BLaER1 treated with 17β-estradiol and CSF1 and Interleukin-3, amounts not matched to agents 10 nM and 100 nM (cell line): Measurements from ENCODE around the gene RANBP3.
"Not testable (repeated sequence)": the region's sequence is repeated elsewhere in the genome, so short reads cannot be mapped to it uniquely, and the experiment has no call there.

Source experiments
- H3K27ac ChIP-seq, 11 experiments: shearing (Covaris generic); formaldehyde crosslinking; 2 replicates each; pipeline ENCODE4 v1.8.1; 2022
- H3K27me3 ChIP-seq, 11 experiments: shearing (Covaris generic); formaldehyde crosslinking; 2 replicates each; pipeline ENCODE4 v1.8.1; 2022
- H3K36me3 ChIP-seq, 11 experiments: shearing (Covaris generic); formaldehyde crosslinking; 2 replicates each; pipeline ENCODE4 v1.8.1; 2022
- H3K4me1 ChIP-seq, 10 experiments: shearing (Covaris generic); formaldehyde crosslinking; 2 replicates each; pipeline ENCODE4 v1.8.1; 2022
- H3K4me2 ChIP-seq, 11 experiments: shearing (Covaris generic); formaldehyde crosslinking; 2 replicates each; pipeline ENCODE4 v1.8.1; 2022
- H3K4me3 ChIP-seq, 10 experiments: shearing (Covaris generic); formaldehyde crosslinking; 2 replicates each; pipeline ENCODE4 v1.8.1; 2022
- H3K9ac ChIP-seq, 11 experiments: shearing (Covaris generic); formaldehyde crosslinking; 2 replicates each; pipeline ENCODE4 v1.8.1; 2022
- H3K9me3 ChIP-seq, 11 experiments: shearing (Covaris generic); formaldehyde crosslinking; replicated peaks in 1 of 11; 2 replicates each; pipeline ENCODE4 v1.8.1; 2022
- H4K20me1 ChIP-seq, 11 experiments: shearing (Covaris generic); formaldehyde crosslinking; 2 replicates each; pipeline ENCODE4 v1.8.1; 2022
- Cebpa-rat ChIP-seq, 11 experiments: shearing (Covaris generic); IDR thresholded peaks; 2 replicates each; pipeline ENCODE4 v1.8.1; 2022

The RANBP3 gene

GRCh38 chr19:5987077-5987818 lies 9.3 kb upstream of the RANBP3 start:
- Histone ChIP-seq H3K9ac (peak overlapping the region; percentile 37 to 66 (median 57); a peak in 20 of 22 replicates), H3K4me2 (peak overlapping the region; percentile 67 to 92 (median 77)), H3K36me3 (0 out of 22 replicates have a peak, but pooled peaks cover 0 to 1% (median 0%) of the 10 kb centered on the region in 11 experiments)

GRCh38 chr19:5985837-5986236 lies 7.9 kb upstream of the RANBP3 start:
- H3K9me3 ChIP-seq, H3K4me3 ChIP-seq, H3K27ac ChIP-seq, H4K20me1 ChIP-seq, H3K27me3 ChIP-seq, H3K9ac ChIP-seq: not testable (repeated sequence)
- Histone ChIP-seq H3K4me1 (peaks cover 41 to 84% (median 70%) of the 10 kb centered on the region in 10 experiments), H3K4me2 (peak overlapping the region in 2 of 11 experiments; percentile 15 to 27; a peak in 1 of 22 replicates), H3K36me3 (peaks cover 0 to 15% (median 7%) of the 10 kb centered on the region in 11 experiments; a peak in 8 of 22 replicates)

More at GRCh38 chr19:5987077-5987818, 9.3 kb upstream of the RANBP3 start:
- Histone ChIP-seq H3K27ac (peak overlapping the region in 9 of 11 experiments; percentile 21 to 67 (median 58); a peak in 16 of 22 replicates), H3K27me3 (no peaks in the 10 kb centered on the region), H4K20me1 (no peaks in the 10 kb centered on the region), H3K9me3 (peaks cover 0 to 3% (median 0%) of the 10 kb centered on the region in 11 experiments; a peak in 2 of 22 replicates), H3K4me1 (peaks cover 54 to 90% (median 81%) of the 10 kb centered on the region in 10 experiments), H3K4me3 (peak overlapping the region in 6 of 10 experiments; percentile 5 to 55 (median 48); a peak in 10 of 20 replicates)
- no peak for TF ChIP-seq Cebpa-rat (IDR thresholded peaks at IDR 0.05)

GRCh38 chr19:5985098-5985783 lies 7.3 kb upstream of the RANBP3 start:
- TF ChIP-seq Cebpa-rat (IDR thresholded peaks at IDR 0.05) = no peak
- H4K20me1 ChIP-seq = no peaks in the 10 kb centered on the region
- H3K36me3 ChIP-seq = peaks cover 0 to 15% (median 10%) of the 10 kb centered on the region in 11 experiments; a peak in 8 of 22 replicates
- peak overlapping the region; percentile 22 to 72 (median 58); a peak in 17 of 22 replicates for H3K4me2 ChIP-seq
- no peak overlapping the region for H3K4me3 ChIP-seq
- 0 out of 22 replicates have a peak, but pooled peaks cover 0 to 7% (median 0%) of the 10 kb centered on the region in 11 experiments for H3K9me3 ChIP-seq
- H3K27ac ChIP-seq = peak overlapping the region in 2 of 11 experiments; percentile 1 to 3; a peak in 1 of 22 replicates
- peaks cover 41 to 78% (median 70%) of the 10 kb centered on the region in 10 experiments for H3K4me1 ChIP-seq
- no peaks in the 10 kb centered on the region for H3K27me3 ChIP-seq
- H3K9ac ChIP-seq = no peak overlapping the region

GRCh38 chr19:5984600-5984999 lies 6.7 kb upstream of the RANBP3 start:
- 0 out of 22 replicates have a peak, but pooled peaks cover 0 to 7% (median 0%) of the 10 kb centered on the region in 11 experiments for H3K9me3 ChIP-seq
- H4K20me1 ChIP-seq = no peaks in the 10 kb centered on the region
- no peaks in the 10 kb centered on the region for H3K27me3 ChIP-seq
- no peak for TF ChIP-seq Cebpa-rat (IDR thresholded peaks at IDR 0.05)
- H3K27ac ChIP-seq = peak overlapping the region in 3 of 11 experiments; percentile 3 to 56 (median 12); a peak in 2 of 22 replicates
- peaks cover 0 to 15% (median 10%) of the 10 kb centered on the region in 11 experiments; a peak in 8 of 22 replicates for H3K36me3 ChIP-seq
- H3K4me3 ChIP-seq = no peak overlapping the region
- peaks cover 41 to 77% (median 69%) of the 10 kb centered on the region in 10 experiments for H3K4me1 ChIP-seq
- H3K4me2 ChIP-seq = peak overlapping the region; percentile 22 to 72 (median 58); a peak in 21 of 22 replicates
- peak overlapping the region in 1 of 11 experiments; percentile 15; a peak in 1 of 22 replicates for H3K9ac ChIP-seq

GRCh38 chr19:5983367-5983955 lies 5.5 kb upstream of the RANBP3 start:
- peak in 6 of 11 experiments; percentile 18 to 68 (median 51); a peak in 7 of 22 replicates for TF ChIP-seq Cebpa-rat (IDR thresholded peaks at IDR 0.05)
- Histone ChIP-seq H3K27ac (peak overlapping the region in 9 of 11 experiments; percentile 11 to 56 (median 39); a peak in 14 of 22 replicates), H3K27me3 (no peaks in the 10 kb centered on the region), H3K36me3 (peaks cover 0 to 15% (median 10%) of the 10 kb centered on the region in 11 experiments; a peak in 8 of 22 replicates), H4K20me1 (0 out of 22 replicates have a peak, but pooled peaks cover 0 to 4% (median 0%) of the 10 kb centered on the region in 11 experiments), H3K4me3 (no peak overlapping the region), H3K4me1 (peaks cover 47 to 77% (median 69%) of the 10 kb centered on the region in 10 experiments), H3K9me3 (0 out of 22 replicates have a peak, but pooled peaks cover 0 to 7% (median 0%) of the 10 kb centered on the region in 11 experiments), H3K4me2 (peak overlapping the region in 10 of 11 experiments; percentile 14 to 72 (median 55); a peak in 18 of 22 replicates), H3K9ac (peak overlapping the region in 1 of 11 experiments; percentile 6; a peak in 1 of 22 replicates)

GRCh38 chr19:5978606-5979552 lies 939 bp upstream of the RANBP3 start:
- peak overlapping the region; percentile 75 to 96 (median 91) for H3K4me2 ChIP-seq
- peak overlapping the region; percentile 93 to 99 (median 94) for H3K9ac ChIP-seq
- H3K27ac ChIP-seq = peak overlapping the region; percentile 87 to 95 (median 92); a peak in 21 of 22 replicates
- 0 out of 22 replicates have a peak, but pooled peaks cover 0 to 7% (median 0%) of the 10 kb centered on the region in 11 experiments for H3K9me3 ChIP-seq
- no peaks in the 10 kb centered on the region for H3K27me3 ChIP-seq
- peaks cover 25 to 43% (median 37%) of the 10 kb centered on the region in 11 experiments for H4K20me1 ChIP-seq
- no peak for TF ChIP-seq Cebpa-rat (IDR thresholded peaks at IDR 0.05)
- H3K36me3 ChIP-seq = peaks cover 14 to 41% (median 33%) of the 10 kb centered on the region in 11 experiments
- peaks cover 61 to 72% (median 68%) of the 10 kb centered on the region in 10 experiments for H3K4me1 ChIP-seq
- H3K4me3 ChIP-seq = peak overlapping the region; percentile 81 to 99 (median 96)

- Histone ChIP-seq H3K4me1 (peaks cover 64 to 72% (median 70%) of the 10 kb centered on the region in 10 experiments), H3K36me3 (peaks cover 23 to 56% (median 48%) of the 10 kb centered on the region in 11 experiments)
Measured at GRCh38 chr19:5977222-5977784, 637 bp downstream of the RANBP3 start.

More at GRCh38 chr19:5977222-5977784, 637 bp downstream of the RANBP3 start:
- H4K20me1 ChIP-seq = peaks cover 40 to 59% (median 53%) of the 10 kb centered on the region in 11 experiments
- H3K27ac ChIP-seq = peak overlapping the region; percentile 86 to 95 (median 92)
- peak overlapping the region; percentile 89 to 100 (median 98) for H3K4me2 ChIP-seq
- H3K9me3 ChIP-seq = 0 out of 22 replicates have a peak, but pooled peaks cover 0 to 7% (median 0%) of the 10 kb centered on the region in 11 experiments
- TF ChIP-seq Cebpa-rat (IDR thresholded peaks at IDR 0.05) = no peak
- H3K27me3 ChIP-seq = no peaks in the 10 kb centered on the region
- peak overlapping the region; percentile 81 to 99 (median 96) for H3K4me3 ChIP-seq
- H3K9ac ChIP-seq = peak overlapping the region; percentile 91 to 99 (median 94)
